Hepatocyte (in vitro differentiated cells): ENCODE results near the gene ITPR1.

Experiments
- CTCF ChIP-seq: fragments of 200-600 bp; sonication (generic); IDR thresholded peaks from 2 replicates; pipeline ENCODE4 v1.5.1; 2016; ENCODE audit warnings: antibody characterized with exemption, mild to moderate bottlenecking; ENCODE audit not compliant: poor library complexity
- EZH2 ChIP-seq: fragments of 200-600 bp; sonication (generic); IDR thresholded peaks from 2 replicates; pipeline ENCODE4 v1.6.1; 2016; ENCODE audit warnings: antibody characterized with exemption, mild to moderate bottlenecking, borderline replicate concordance

- TF ChIP-seq CTCF (no peak), EZH2 (no peak)
Observed at GRCh38 chr3:4780545-4780957, 287.4 kb downstream of the ITPR1 start.
